Lung (tissue), 12 donors: ENCODE measurements around the gene OCIAD2. TPM values are rescaled to one million over a fixed set of nuclear protein-coding genes. Genes with fewer than 3 reads are reported as not detected.
"Not testable (repeated sequence)": the region's sequence is repeated elsewhere in the genome, so short reads cannot be mapped to it uniquely, and the experiment has no call there.

ENCODE experiments used
- ATAC-seq: fragments of 200-7000 bp; cut with Tn5 transposase; one replicate; pipeline ENCODE4 v1.9.1; 2020; ENCODE audit warnings: moderate number of reproducible peaks; ENCODE audit not compliant: insufficient read depth, low FRiP score
- DNase-seq, 3 donors: peaks; one replicate each; pipeline ENCODE4 v3.0.0-alpha.2; 2013 to 2017
- H3K27ac ChIP-seq, 2 donors: one replicate each; pipeline ENCODE4 v1.5.1; 2013; ENCODE audit warnings: mild to moderate bottlenecking in 2 of 2, moderate library complexity in 2 of 2, control low read depth in 1 of 2, inconsistent platforms in 1 of 2, low read depth in 1 of 2, low read length in 1 of 2
- H3K27me3 ChIP-seq, 3 donors: one replicate each; pipeline ENCODE4 v1.5.1; 2013; ENCODE audit warnings: low read length in 2 of 3; ENCODE audit not compliant: control insufficient read depth in 3 of 3, insufficient read depth in 3 of 3
- H3K36me3 ChIP-seq, 4 donors: one replicate each; pipeline ENCODE4 v1.5.1; 2013; ENCODE audit warnings: low read length in 4 of 4, mild to moderate bottlenecking in 1 of 4, moderate library complexity in 1 of 4; ENCODE audit not compliant: control insufficient read depth in 4 of 4, insufficient read depth in 4 of 4
- H3K4me1 ChIP-seq, 5 donors: one replicate each; pipeline ENCODE4 v1.5.1; 2013; ENCODE audit warnings: low read length in 5 of 5, mild to moderate bottlenecking in 2 of 5, moderate library complexity in 1 of 5; ENCODE audit not compliant: control insufficient read depth in 5 of 5, insufficient read depth in 5 of 5
- H3K4me3 ChIP-seq: one replicate; pipeline ENCODE4 v1.5.1; 2013; ENCODE audit warnings: mild to moderate bottlenecking, control low read depth, moderate library complexity
- H3K9ac ChIP-seq, 2 donors: one replicate each; pipeline ENCODE4 v1.5.1; 2013; ENCODE audit warnings: low read length in 2 of 2, control low read depth in 1 of 2; ENCODE audit not compliant: insufficient read depth in 1 of 2
- H3K9me3 ChIP-seq, 4 donors: one replicate each; pipeline ENCODE4 v1.5.1; 2013; ENCODE audit warnings: low read length in 3 of 4, mild to moderate bottlenecking in 1 of 4, moderate library complexity in 1 of 4; ENCODE audit not compliant: control insufficient read depth in 4 of 4, insufficient read depth in 3 of 4
- CTCF ChIP-seq: IDR thresholded peaks from 2 replicates; pipeline ENCODE4 v1.5.1; 2012; ENCODE audit warnings: mild to moderate bottlenecking; ENCODE audit errors: control extremely low read depth, extremely low read depth
- WGBS, 2 donors: extraction: QIAGEN DNeasy Blood & Tissue Kit; methylation state at CpG; one replicate each; pipeline ENCODE4 v1.1.7; 2013; 5-methylcytosine and 5-hydroxymethylcytosine counted together
- polyA plus RNA-seq, 2 donors: library from polyadenylated mRNA; stranded (reverse); fragments of 200-250 nt; gene quantifications; one replicate each; pipeline ENCODE4 v1.2.1, GENCODE V29; 2013
- total RNA-seq, 2 donors: library from RNA; depleted of rRNA in 1 of 2; stranded (reverse); fragments of >200 nt in 1 of 2; gene quantifications; one replicate each; pipeline ENCODE4 v1.2.1, GENCODE V29; 2014 to 2021
- donor health status: control.
- donor health status: control.
- donor health status: Bipolar disorder and iron deficiency.
- donor health status: healthy.
- donor health status: DM: yes; HTN: yes; CAD: no.

OCIAD2 gene
- total and polyA plus RNA-seq, 4 donors = 13.1 to 56.3 (median 36.0) TPM

- DNase-seq (no peak), ATAC-seq (no peak)
- Histone ChIP-seq H3K27ac (no peak overlapping the region), H3K4me3 (no peak overlapping the region), H3K27me3 (no peaks in the 10 kb centered on the region), H3K9ac (no peak overlapping the region), H3K36me3 (no peaks in the 10 kb centered on the region), H3K9me3 (peaks cover 0 to 5% (median 0%) of the 10 kb centered on the region in 4 donors), H3K4me1 (no peaks in the 10 kb centered on the region)
- no peak for TF ChIP-seq CTCF
- 78 to 95% methylated on average over 2 of the region's 2 CpGs for WGBS, 2 donors
Measured at GRCh38 chr4:48937033-48937432, 30.5 kb upstream of the OCIAD2 start.

GRCh38 chr4:48931459-48931858 is 24.9 kb upstream of the OCIAD2 start:
- no peaks in the 10 kb centered on the region for H3K36me3 ChIP-seq
- H3K4me3 ChIP-seq = no peak overlapping the region
- H3K9ac ChIP-seq = no peak overlapping the region
- ATAC-seq (no peak), DNase-seq (no peak)
- H3K27ac ChIP-seq = no peak overlapping the region
- no peak for TF ChIP-seq CTCF
- 94 to 95% methylated on average over 2 of the region's 2 CpGs for WGBS, 2 donors
- H3K9me3 ChIP-seq = peaks cover 0 to 2% (median 0%) of the 10 kb centered on the region in 4 donors
- H3K27me3 ChIP-seq = no peaks in the 10 kb centered on the region
- no peaks in the 10 kb centered on the region for H3K4me1 ChIP-seq

GRCh38 chr4:48930654-48931053 is 24.1 kb upstream of the OCIAD2 start:
- 81 to 86% methylated on average over 4 of the region's 4 CpGs for WGBS, 2 donors
- ATAC-seq (no peak), DNase-seq (no peak)
- H3K4me3 ChIP-seq = no peak overlapping the region
- no peaks in the 10 kb centered on the region for H3K4me1 ChIP-seq
- H3K9ac ChIP-seq = no peak overlapping the region
- no peak overlapping the region for H3K27ac ChIP-seq
- peaks cover 0 to 2% (median 0%) of the 10 kb centered on the region in 4 donors for H3K9me3 ChIP-seq
- TF ChIP-seq CTCF = no peak
- no peaks in the 10 kb centered on the region for H3K27me3 ChIP-seq
- H3K36me3 ChIP-seq = no peaks in the 10 kb centered on the region

GRCh38 chr4:48924416-48924815 is 17.8 kb upstream of the OCIAD2 start:
- WGBS, 2 donors = 91 to 99% methylated on average over 4 of the region's 4 CpGs
- no peak for TF ChIP-seq CTCF
- DNase-seq (no peak), ATAC-seq (no peak)
- no peaks in the 10 kb centered on the region for H3K27me3 ChIP-seq
- H3K36me3 ChIP-seq = no peaks in the 10 kb centered on the region
- H3K4me1 ChIP-seq = no peaks in the 10 kb centered on the region
- H3K9ac ChIP-seq = no peak overlapping the region
- H3K9me3 ChIP-seq = no peaks in the 10 kb centered on the region
- no peak overlapping the region for H3K27ac ChIP-seq
- no peak overlapping the region for H3K4me3 ChIP-seq

- DNase-seq, H3K36me3 ChIP-seq, H3K27me3 ChIP-seq, H3K9me3 ChIP-seq, H3K9ac ChIP-seq, H3K4me3 ChIP-seq, H3K27ac ChIP-seq, ATAC-seq, H3K4me1 ChIP-seq: not testable (repeated sequence)
- WGBS, 2 donors = 81 to 91% methylated on average over 3 to 6 of the region's 7 CpGs
Measured at GRCh38 chr4:48923065-48923464, 16.5 kb upstream of the OCIAD2 start.
